GM23248 (cell line): Measurements from ENCODE around the gene DRG2.

Source experiments
- EZH2 ChIP-seq: fragments of 200-600 bp; sonication (generic); IDR thresholded peaks from 2 replicates; pipeline ENCODE4 v1.6.1; 2018; ENCODE audit warnings: antibody characterized with exemption, mild to moderate bottlenecking; ENCODE audit not compliant: insufficient read depth, poor library complexity, severe bottlenecking
- EZH2phosphoT487 ChIP-seq: fragments of 200-600 bp; sonication (generic); IDR thresholded peaks from 2 replicates; pipeline ENCODE4 v1.6.1; 2018; ENCODE audit warnings: antibody characterized with exemption, moderate library complexity, mild to moderate bottlenecking, low read depth; ENCODE audit not compliant: insufficient read depth

- TF ChIP-seq EZH2 (no peak), EZH2phosphoT487 (no peak)
Measured at GRCh38 chr17:18117982-18118975, 30.5 kb downstream of the DRG2 start.
